ENCODE measurements around the gene CACNA2D3. TPM values are rescaled to one million over a fixed set of nuclear protein-coding genes. Genes with fewer than 3 reads are reported as not detected.
"Not testable (repeated sequence)": the region's sequence is repeated elsewhere in the genome, so short reads cannot be mapped to it uniquely, and the experiment has no call there.

CACNA2D3 gene
- total RNA-seq, 1 donor from 2014 or later, result 0.17 TPM

GRCh38 chr3:54632834-54633233 lies 510.5 kb downstream of the CACNA2D3 start:
- no peak overlapping the region for H3K4me3 ChIP-seq (ENCODE audit: low read depth, low read length)
- no peaks in the 10 kb centered on the region for H3K36me3 ChIP-seq (ENCODE audit: control insufficient read depth, insufficient read depth, low read length)
- no peaks in the 10 kb centered on the region for H3K27me3 ChIP-seq (ENCODE audit: control insufficient read depth, insufficient read depth, low read length)
- TF ChIP-seq, protein P1, sequence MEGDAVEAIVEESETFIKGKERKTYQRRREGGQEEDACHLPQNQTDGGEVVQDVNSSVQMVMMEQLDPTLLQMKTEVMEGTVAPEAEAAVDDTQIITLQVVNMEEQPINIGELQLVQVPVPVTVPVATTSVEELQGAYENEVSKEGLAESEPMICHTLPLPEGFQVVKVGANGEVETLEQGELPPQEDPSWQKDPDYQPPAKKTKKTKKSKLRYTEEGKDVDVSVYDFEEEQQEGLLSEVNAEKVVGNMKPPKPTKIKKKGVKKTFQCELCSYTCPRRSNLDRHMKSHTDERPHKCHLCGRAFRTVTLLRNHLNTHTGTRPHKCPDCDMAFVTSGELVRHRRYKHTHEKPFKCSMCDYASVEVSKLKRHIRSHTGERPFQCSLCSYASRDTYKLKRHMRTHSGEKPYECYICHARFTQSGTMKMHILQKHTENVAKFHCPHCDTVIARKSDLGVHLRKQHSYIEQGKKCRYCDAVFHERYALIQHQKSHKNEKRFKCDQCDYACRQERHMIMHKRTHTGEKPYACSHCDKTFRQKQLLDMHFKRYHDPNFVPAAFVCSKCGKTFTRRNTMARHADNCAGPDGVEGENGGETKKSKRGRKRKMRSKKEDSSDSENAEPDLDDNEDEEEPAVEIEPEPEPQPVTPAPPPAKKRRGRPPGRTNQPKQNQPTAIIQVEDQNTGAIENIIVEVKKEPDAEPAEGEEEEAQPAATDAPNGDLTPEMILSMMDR (IDR thresholded peaks at IDR 0.05; ENCODE audit: insufficient read depth, low read length, poor library complexity, severe bottlenecking), result no peak
- DNase-seq (ENCODE audit: low read depth), result no peak

DNA sequence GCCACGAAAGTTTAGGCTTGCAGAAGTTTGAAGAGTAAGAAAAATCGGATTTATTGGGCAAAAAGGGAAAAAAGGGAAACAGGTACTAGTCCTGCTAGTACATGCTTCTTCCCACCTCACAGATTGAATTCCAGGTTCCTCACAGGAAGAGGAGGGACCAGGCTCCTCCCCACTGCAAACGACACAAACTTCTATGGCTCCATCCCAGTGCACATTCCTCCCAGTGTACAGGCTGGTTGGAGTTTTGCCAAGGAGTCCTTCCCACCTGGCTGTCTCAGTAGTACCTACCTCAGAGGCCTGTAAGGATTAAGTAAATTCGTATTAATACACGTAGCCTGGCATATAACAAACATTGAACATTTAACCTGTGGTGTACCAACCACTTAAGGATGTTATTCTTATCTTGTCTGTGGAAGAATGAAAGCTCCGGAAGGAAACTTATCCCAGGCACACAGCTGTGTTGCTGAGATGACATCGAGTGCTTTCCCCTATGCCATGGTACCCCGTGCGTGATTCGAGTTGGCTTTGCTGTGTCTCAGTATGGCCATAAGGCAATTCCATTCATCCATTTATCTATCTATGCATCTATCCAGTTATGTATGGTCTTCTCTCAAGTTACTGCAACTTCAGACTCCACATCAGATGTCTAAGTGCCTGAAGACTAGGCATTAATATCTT lies 511.2 kb downstream of the CACNA2D3 start:
- Histone ChIP-seq H3K27me3 (ENCODE audit: control insufficient read depth, insufficient read depth, low read length) (no peaks in the 10 kb centered on the region), H3K36me3 (ENCODE audit: control insufficient read depth, insufficient read depth, low read length) (no peaks in the 10 kb centered on the region), H3K4me3 (ENCODE audit: low read depth, low read length) (no peak overlapping the region)
- TF ChIP-seq, protein P1 (IDR thresholded peaks at IDR 0.05; ENCODE audit: insufficient read depth, low read length, poor library complexity, severe bottlenecking), result no peak
- no peak for DNase-seq (ENCODE audit: low read depth)

DNA sequence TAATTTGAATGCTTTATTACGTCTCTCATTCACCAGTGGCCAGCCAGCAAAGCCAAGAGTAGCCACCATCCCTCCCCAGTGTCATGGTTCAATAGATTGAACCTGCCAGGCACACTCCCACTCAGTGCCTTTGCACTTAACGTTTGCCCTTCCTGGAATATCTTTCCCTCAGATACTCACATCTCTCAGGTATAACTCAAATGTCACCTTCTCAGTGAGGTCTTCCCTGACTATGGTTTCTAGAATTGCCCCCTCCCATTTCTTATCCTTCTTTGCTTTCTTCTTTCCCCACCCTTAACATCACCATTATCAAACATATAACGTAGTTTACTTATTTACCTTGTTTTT lies 511.7 kb downstream of the CACNA2D3 start:
- Histone ChIP-seq H3K27me3 (ENCODE audit: control insufficient read depth, insufficient read depth, low read length) (no peaks in the 10 kb centered on the region), H3K4me3 (ENCODE audit: low read depth, low read length) (no peak overlapping the region), H3K36me3 (ENCODE audit: control insufficient read depth, insufficient read depth, low read length) (no peaks in the 10 kb centered on the region)
- TF ChIP-seq, protein P1 (IDR thresholded peaks at IDR 0.05; ENCODE audit: insufficient read depth, low read length, poor library complexity, severe bottlenecking), result no peak
- DNase-seq (ENCODE audit: low read depth), result no peak

DNA sequence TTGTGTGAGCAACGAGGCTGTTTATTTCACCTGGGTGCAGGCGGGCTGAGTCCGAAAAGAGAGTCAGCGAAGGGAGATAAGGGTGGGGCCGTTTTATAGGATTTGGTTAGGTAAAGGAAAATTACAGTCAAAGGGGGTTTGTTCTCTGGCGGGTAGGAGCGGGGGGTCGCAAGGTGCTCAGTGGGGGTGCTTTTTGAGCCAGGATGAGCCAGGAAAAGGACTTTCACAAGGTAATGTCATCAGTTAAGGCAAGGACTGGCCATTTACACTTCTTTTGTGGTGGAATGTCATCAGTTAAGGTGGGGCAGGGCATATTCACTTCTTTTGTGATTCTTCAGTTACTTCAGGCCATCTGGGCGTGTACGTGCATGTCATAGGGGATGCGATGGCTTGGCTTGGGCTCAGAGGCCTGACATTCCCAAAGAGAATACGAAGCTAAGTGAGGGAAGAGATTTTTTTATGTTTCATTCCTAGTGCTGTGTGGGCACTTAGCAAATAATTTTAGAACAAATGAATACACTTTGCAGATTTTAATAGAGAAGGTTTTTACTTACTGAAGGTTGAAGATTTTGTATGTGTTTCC lies 517.5 kb downstream of the CACNA2D3 start:
- DNase-seq (ENCODE audit: low read depth); H3K27me3 ChIP-seq (ENCODE audit: control insufficient read depth, insufficient read depth, low read length); H3K36me3 ChIP-seq (ENCODE audit: control insufficient read depth, insufficient read depth, low read length); H3K4me3 ChIP-seq (ENCODE audit: low read depth, low read length): not testable (repeated sequence)

DNA sequence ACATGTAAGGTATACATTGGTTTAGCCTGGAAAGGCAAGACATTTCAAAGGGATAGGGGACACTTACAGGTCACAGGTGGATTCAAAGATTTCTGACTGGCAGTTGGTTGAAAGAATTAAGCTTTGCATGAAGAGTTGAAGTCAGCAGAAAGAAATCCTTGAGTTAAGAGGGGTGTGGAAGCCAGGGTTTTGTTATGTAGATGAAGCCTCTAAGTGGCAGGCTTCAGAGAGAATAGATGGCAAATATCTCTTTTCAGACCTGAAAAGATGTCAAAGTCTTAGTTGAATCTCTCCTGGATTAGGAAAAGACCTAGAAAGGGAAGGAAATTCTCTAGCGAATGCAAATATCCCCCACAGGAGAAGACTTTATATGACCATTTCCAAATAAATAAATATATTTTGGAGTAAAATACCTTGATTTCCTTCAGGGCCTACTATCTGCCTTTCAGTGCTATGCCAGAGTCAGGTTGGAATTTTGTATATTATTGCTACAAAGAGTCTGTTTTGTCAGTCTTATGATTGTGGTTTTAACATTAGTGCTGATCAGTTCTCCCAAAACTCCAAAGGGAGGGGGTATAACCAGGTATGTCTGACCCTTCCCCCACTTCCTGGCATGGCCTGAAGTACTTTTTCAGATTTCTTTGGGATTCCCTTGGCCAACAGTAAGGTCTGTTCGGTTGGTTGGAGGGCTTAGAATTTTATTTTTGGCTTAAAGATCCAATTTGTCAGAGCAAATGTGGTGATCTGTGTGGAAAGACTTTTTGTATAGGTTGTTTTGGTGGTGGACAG lies 519.1 kb downstream of the CACNA2D3 start:
- no peaks in the 10 kb centered on the region for H3K36me3 ChIP-seq (ENCODE audit: control insufficient read depth, insufficient read depth, low read length)
- TF ChIP-seq, protein P1 (IDR thresholded peaks at IDR 0.05; ENCODE audit: insufficient read depth, low read length, poor library complexity, severe bottlenecking), result no peak
- no peak overlapping the region for H3K4me3 ChIP-seq (ENCODE audit: low read depth, low read length)
- H3K27me3 ChIP-seq (ENCODE audit: control insufficient read depth, insufficient read depth, low read length), result no peaks in the 10 kb centered on the region
- no peak for DNase-seq (ENCODE audit: low read depth)

DNA sequence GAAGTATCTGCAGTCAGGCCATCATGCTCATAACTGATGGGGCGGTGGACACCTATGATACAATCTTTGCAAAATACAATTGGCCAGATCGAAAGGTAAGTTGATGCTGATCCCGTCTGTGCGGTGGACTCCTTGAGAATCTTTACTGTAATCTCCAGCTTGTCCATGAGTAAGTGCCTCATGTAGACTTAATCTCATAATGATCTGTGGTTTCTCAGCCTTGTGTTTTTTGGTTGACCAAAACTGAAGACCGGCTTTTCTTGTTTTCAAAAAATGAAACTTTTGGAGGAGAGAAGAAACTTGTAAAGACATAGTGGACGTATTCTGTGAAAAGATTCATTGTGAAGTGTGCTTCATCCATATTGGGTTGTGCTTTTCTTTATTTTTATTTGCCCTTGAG lies 519.8 kb downstream of the CACNA2D3 start:
- no peaks in the 10 kb centered on the region for H3K36me3 ChIP-seq (ENCODE audit: control insufficient read depth, insufficient read depth, low read length)
- H3K27me3 ChIP-seq (ENCODE audit: control insufficient read depth, insufficient read depth, low read length), result no peaks in the 10 kb centered on the region
- DNase-seq (ENCODE audit: low read depth), result no peak
- TF ChIP-seq, protein P1 (IDR thresholded peaks at IDR 0.05; ENCODE audit: insufficient read depth, low read length, poor library complexity, severe bottlenecking), result no peak
- H3K4me3 ChIP-seq (ENCODE audit: low read depth, low read length), result no peak overlapping the region
